HepG2 (cell line): ENCODE measurements around the gene C2. TPM values are rescaled to one million over a fixed set of nuclear protein-coding genes. Genes with fewer than 3 reads are reported as not detected.

Experiments used
- FLYWCH1 ChIP-seq: sonication (generic); formaldehyde crosslinking; IDR thresholded peaks from 2 replicates; pipeline ENCODE4 v1.8.1; 2023; ENCODE audit warnings: mild to moderate bottlenecking, missing genetic modification reagents
- FOXA1 ChIP-seq, 2 experiments: fragments of 450-650 bp in 1 of 2; sonication (generic) in 1 of 2; formaldehyde crosslinking in 1 of 2; IDR thresholded peaks; 2 replicates each; pipeline versions ENCODE4 v1.4.0 to v1.6.1; 2016 to 2020; ENCODE audit warnings: missing genetic modification reagents in 1 of 2
- JUND ChIP-seq: sonication (generic); formaldehyde crosslinking; IDR thresholded peaks from 2 replicates; pipeline ENCODE4 v1.8.0; 2022; ENCODE audit warnings: mild to moderate bottlenecking, missing genetic modification reagents
- MED1 ChIP-seq: sonication (generic); formaldehyde crosslinking; IDR thresholded peaks from 2 replicates; pipeline ENCODE4 v1.4.0; 2020; ENCODE audit warnings: missing genetic modification reagents
- NONO ChIP-seq, 2 experiments: fragments of 450-650 bp in 1 of 2; sonication (generic) in 1 of 2; formaldehyde crosslinking in 1 of 2; IDR thresholded peaks in 1 of 2; conservative IDR thresholded peaks in 1 of 2; 2 replicates each; pipeline versions ENCODE4 v1.6.1 to v1.8.0; 2017 to 2022; ENCODE audit warnings: mild to moderate bottlenecking in 1 of 2, missing genetic modification reagents in 1 of 2, moderate library complexity in 1 of 2
- RFX5 ChIP-seq: IDR thresholded peaks from 2 replicates; pipeline ENCODE4 v1.6.1; 2011; ENCODE audit warnings: low read depth, low read length, improper control_type of control experiment
- TBL1XR1 ChIP-seq: fragments of 150-350 bp; IDR thresholded peaks from 2 replicates; pipeline ENCODE4 v1.6.1; 2014; ENCODE audit warnings: borderline replicate concordance, low read length; ENCODE audit not compliant: partially characterized antibody
- TCF7 ChIP-seq: sonication (generic); IDR thresholded peaks from 2 replicates; pipeline ENCODE4 v1.6.1; 2016; ENCODE audit warnings: antibody characterized with exemption, low read depth
- TCF7L2 ChIP-seq: IDR thresholded peaks from 2 replicates; pipeline ENCODE4 v1.6.1; 2011; ENCODE audit warnings: mild to moderate bottlenecking, low read depth, low read length, moderate library complexity
- ZC3H4 ChIP-seq: sonication (generic); formaldehyde crosslinking; IDR thresholded peaks from 2 replicates; pipeline ENCODE4 v1.4.0; 2020; ENCODE audit warnings: missing genetic modification reagents, borderline replicate concordance
- ZNF331 ChIP-seq: sonication (generic); formaldehyde crosslinking; IDR thresholded peaks from 2 replicates; pipeline ENCODE4 v1.4.0; 2020; ENCODE audit warnings: missing genetic modification reagents
- ZNF550 ChIP-seq: sonication (generic); formaldehyde crosslinking; IDR thresholded peaks from 2 replicates; pipeline ENCODE4 v1.4.0; 2020; ENCODE audit warnings: mild to moderate bottlenecking, missing genetic modification reagents, borderline replicate concordance
- ZNF766 ChIP-seq: sonication (generic); formaldehyde crosslinking; IDR thresholded peaks from 2 replicates; pipeline ENCODE4 v1.5.0; 2020; ENCODE audit warnings: missing genetic modification reagents, borderline replicate concordance
- polyA plus RNA-seq, 8 experiments: library from polyadenylated mRNA; depleted of rRNA in 3 of 8; stranded (reverse) in 7 of 8; unstranded in 1 of 8; fragments of >200 nt; fragmentation: Illumina TruSeq in 4 of 8; extraction: Trizol in 4 of 8; gene quantifications; 2 replicates each; pipeline versions ENCODE4 v1.2.1 to v1.2.3, GENCODE V29; 2011 to 2016; ENCODE audit warnings: low read depth in 4 of 8, missing spikeins in 1 of 8, mixed read lengths in 1 of 8; ENCODE audit not compliant: insufficient read depth in 1 of 8
- total RNA-seq, 5 experiments: library from RNA; depleted of rRNA; stranded (reverse); fragments of >200 nt; fragmentation: Illumina TruSeq; extraction: Trizol; gene quantifications; 2 replicates each; pipeline ENCODE4 v1.2.3, GENCODE V29; 2016; ENCODE audit warnings: low read depth in 1 of 5
- TF ChIP-seq, protein P1 (sequence below): sonication (generic); formaldehyde crosslinking; IDR thresholded peaks from 2 replicates; pipeline ENCODE4 v1.8.0; 2022; ENCODE audit warnings: low read depth, missing genetic modification reagents
- TF ChIP-seq, protein P2 (sequence below): sonication (generic); formaldehyde crosslinking; IDR thresholded peaks from 2 replicates; pipeline ENCODE4 v1.4.0; 2020; ENCODE audit warnings: missing genetic modification reagents
- TF ChIP-seq, protein P3 (sequence below): sonication (generic); formaldehyde crosslinking; IDR thresholded peaks from 2 replicates; pipeline ENCODE4 v1.5.1; 2020; ENCODE audit warnings: mild to moderate bottlenecking, missing genetic modification reagents
- TF ChIP-seq, protein P4 (sequence below): sonication (generic); formaldehyde crosslinking; conservative IDR thresholded peaks from 2 replicates; pipeline ENCODE4 v1.8.0; 2022; ENCODE audit warnings: missing genetic modification reagents

C2 gene
- total and polyA plus RNA-seq, 2 of the 13 experiments (the other 11 are each of a cell fraction or from before 2014, with no cell fraction given), result 165 to 307 TPM

DNA sequence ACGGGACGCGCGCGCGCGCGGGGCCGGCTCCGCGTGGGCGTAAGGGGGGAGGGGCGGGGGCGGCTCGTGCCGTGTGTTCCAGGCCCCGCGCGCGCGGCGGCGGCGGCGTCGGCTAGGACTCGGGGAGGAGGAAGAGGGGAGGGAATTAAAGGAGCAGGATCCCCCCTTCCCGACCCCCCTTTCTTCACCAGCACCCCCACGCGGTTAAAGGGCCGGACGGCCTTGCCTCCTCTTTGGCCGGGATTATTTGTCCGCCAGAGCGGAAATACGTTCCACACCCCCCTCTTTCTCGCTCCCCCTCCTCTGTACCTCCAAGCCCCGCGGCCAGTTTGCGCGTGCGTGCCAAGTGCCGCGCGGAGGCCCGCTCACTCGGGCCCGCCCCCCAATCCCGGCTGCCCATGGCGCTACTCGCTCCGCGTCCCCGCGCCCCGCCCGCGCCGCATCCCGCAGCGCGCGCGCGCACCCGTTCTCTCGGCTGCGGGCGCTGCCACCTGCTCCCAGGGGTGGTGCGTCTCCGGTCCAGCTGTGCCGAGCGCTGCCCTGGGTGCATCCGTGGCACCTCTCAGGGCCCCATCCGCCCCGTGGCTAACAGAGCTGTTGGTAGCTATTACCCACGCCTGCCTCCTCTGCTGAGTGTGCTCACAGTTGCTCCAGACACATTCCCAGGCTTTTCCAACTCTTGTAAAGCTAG lies 25.4 kb upstream of the C2 start, which contains the start of gene ZBTB12 (continued):
- TF ChIP-seq, protein P1, sequence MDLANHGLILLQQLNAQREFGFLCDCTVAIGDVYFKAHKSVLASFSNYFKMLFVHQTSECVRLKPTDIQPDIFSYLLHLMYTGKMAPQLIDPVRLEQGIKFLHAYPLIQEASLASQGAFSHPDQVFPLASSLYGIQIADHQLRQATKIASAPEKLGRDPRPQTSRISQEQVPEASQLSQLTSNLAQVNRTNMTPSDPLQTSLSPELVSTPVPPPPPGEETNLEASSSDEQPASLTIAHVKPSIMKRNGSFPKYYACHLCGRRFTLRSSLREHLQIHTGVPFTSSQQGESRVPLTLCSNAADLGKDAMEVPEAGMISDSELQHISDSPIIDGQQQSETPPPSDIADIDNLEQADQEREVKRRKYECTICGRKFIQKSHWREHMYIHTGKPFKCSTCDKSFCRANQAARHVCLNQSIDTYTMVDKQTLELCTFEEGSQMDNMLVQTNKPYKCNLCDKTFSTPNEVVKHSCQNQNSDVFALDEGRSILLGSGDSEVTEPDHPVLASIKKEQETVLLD (CRISPR knock-in tag), result peak; percentile 45; the same call in 1 of the 2 replicates
- TF ChIP-seq TBL1XR1, result no peak
- no peak for TF ChIP-seq ZNF766
- no peak; the same call in 1 of the 2 replicates for TF ChIP-seq MED1
- TF ChIP-seq JUND (CRISPR knock-in tag), result no peak
- no peak for TF ChIP-seq FOXA1 (IDR thresholded peaks at IDR 0.05)
- TF ChIP-seq FOXA1 (CRISPR knock-in tag; IDR thresholded peaks at IDR 0.05), result peak; percentile 4; the same call in 1 of the 2 replicates
- TF ChIP-seq, protein P2, sequence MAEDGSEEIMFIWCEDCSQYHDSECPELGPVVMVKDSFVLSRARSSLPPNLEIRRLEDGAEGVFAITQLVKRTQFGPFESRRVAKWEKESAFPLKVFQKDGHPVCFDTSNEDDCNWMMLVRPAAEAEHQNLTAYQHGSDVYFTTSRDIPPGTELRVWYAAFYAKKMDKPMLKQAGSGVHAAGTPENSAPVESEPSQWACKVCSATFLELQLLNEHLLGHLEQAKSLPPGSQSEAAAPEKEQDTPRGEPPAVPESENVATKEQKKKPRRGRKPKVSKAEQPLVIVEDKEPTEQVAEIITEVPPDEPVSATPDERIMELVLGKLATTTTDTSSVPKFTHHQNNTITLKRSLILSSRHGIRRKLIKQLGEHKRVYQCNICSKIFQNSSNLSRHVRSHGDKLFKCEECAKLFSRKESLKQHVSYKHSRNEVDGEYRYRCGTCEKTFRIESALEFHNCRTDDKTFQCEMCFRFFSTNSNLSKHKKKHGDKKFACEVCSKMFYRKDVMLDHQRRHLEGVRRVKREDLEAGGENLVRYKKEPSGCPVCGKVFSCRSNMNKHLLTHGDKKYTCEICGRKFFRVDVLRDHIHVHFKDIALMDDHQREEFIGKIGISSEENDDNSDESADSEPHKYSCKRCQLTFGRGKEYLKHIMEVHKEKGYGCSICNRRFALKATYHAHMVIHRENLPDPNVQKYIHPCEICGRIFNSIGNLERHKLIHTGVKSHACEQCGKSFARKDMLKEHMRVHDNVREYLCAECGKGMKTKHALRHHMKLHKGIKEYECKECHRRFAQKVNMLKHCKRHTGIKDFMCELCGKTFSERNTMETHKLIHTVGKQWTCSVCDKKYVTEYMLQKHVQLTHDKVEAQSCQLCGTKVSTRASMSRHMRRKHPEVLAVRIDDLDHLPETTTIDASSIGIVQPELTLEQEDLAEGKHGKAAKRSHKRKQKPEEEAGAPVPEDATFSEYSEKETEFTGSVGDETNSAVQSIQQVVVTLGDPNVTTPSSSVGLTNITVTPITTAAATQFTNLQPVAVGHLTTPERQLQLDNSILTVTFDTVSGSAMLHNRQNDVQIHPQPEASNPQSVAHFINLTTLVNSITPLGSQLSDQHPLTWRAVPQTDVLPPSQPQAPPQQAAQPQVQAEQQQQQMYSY (CRISPR knock-in tag), result no peak
- no peak for TF ChIP-seq RFX5
- TF ChIP-seq, protein P3, sequence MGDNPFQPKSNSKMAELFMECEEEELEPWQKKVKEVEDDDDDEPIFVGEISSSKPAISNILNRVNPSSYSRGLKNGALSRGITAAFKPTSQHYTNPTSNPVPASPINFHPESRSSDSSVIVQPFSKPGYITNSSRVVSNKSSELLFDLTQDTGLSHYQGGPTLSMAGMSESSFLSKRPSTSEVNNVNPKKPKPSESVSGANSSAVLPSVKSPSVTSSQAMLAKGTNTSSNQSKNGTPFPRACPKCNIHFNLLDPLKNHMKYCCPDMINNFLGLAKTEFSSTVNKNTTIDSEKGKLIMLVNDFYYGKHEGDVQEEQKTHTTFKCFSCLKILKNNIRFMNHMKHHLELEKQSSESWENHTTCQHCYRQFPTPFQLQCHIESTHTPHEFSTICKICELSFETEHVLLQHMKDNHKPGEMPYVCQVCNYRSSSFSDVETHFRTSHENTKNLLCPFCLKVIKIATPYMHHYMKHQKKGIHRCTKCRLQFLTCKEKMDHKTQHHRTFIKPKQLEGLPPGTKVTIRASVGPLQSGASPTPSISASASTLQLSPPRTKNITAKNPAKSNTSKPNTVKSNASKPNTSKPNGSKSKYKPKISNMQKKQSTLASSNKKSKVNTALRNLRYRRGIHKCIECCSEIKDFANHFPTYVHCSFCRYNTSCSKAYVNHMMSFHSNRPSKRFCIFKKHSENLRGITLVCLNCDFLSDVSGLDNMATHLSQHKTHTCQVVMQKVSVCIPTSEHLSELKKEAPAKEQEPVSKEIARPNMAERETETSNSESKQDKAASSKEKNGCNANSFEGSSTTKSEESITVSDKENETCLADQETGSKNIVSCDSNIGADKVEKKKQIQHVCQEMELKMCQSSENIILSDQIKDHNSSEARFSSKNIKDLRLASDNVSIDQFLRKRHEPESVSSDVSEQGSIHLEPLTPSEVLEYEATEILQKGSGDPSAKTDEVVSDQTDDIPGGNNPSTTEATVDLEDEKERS (CRISPR knock-in tag), result 0 out of 2 replicates have a peak, but pooled peaks have one; percentile 4
- no peak; the same call in 1 of the 2 replicates for TF ChIP-seq ZNF331 (CRISPR knock-in tag)
- no peak for TF ChIP-seq ZNF550 (CRISPR knock-in tag)
- no peak for TF ChIP-seq TCF7L2
- no peak for TF ChIP-seq NONO (IDR thresholded peaks at IDR 0.05)
- peak; percentile 94 for TF ChIP-seq NONO (CRISPR knock-in tag; conservative IDR thresholded peaks at IDR 0.05)
- TF ChIP-seq, protein P4, sequence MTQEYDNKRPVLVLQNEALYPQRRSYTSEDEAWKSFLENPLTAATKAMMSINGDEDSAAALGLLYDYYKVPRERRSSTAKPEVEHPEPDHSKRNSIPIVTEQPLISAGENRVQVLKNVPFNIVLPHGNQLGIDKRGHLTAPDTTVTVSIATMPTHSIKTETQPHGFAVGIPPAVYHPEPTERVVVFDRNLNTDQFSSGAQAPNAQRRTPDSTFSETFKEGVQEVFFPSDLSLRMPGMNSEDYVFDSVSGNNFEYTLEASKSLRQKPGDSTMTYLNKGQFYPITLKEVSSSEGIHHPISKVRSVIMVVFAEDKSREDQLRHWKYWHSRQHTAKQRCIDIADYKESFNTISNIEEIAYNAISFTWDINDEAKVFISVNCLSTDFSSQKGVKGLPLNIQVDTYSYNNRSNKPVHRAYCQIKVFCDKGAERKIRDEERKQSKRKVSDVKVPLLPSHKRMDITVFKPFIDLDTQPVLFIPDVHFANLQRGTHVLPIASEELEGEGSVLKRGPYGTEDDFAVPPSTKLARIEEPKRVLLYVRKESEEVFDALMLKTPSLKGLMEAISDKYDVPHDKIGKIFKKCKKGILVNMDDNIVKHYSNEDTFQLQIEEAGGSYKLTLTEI (CRISPR knock-in tag), result no peak
- no peak for TF ChIP-seq ZC3H4
- TF ChIP-seq TCF7, result no peak
- no peak for TF ChIP-seq FLYWCH1 (CRISPR knock-in tag)
